ENCODE measurements around the gene EXOC3L4. TPM values are rescaled to one million over a fixed set of nuclear protein-coding genes. Genes with fewer than 3 reads are reported as not detected.

EXOC3L4 gene
- total RNA-seq, 1 donor from 2014 or later = 8.6 TPM

GRCh38 chr14:103136388-103137271 is 42.1 kb downstream of the EXOC3L4 start:
- no peak for DNase-seq (ENCODE audit: extremely low spot score in 2 of 2)
- Histone ChIP-seq H3K4me3 (no peak overlapping the region), H3K9me3 (no peaks in the 10 kb centered on the region), H3K36me3 (peaks cover 0 to 40% of the 10 kb centered on the region in 2 donors), H3K27me3 (no peaks in the 10 kb centered on the region), H3K27ac (peak overlapping the region; percentile 65), H3K4me1 (peaks cover 53% of the 10 kb centered on the region)
- intact Hi-C loops (cut with DNase I) = no loop called here
- TF ChIP-seq POLR2AphosphoS5 (IDR thresholded peaks at IDR 0.05; ENCODE audit: insufficient read depth in 1 of 2, low read depth in 1 of 2) = peak; percentile 38 to 48
- TF ChIP-seq POLR2A (IDR thresholded peaks at IDR 0.05) = no peak

- TF ChIP-seq POLR2A (IDR thresholded peaks at IDR 0.05) (no peak), POLR2AphosphoS5 (IDR thresholded peaks at IDR 0.05; ENCODE audit: insufficient read depth in 1 of 2, low read depth in 1 of 2) (no peak), CTCF (IDR thresholded peaks at IDR 0.05) (no peak)
- Histone ChIP-seq H3K9me3 (no peaks in the 10 kb centered on the region), H3K4me1 (peaks cover 46% of the 10 kb centered on the region), H3K36me3 (peaks cover 0 to 32% of the 10 kb centered on the region in 2 donors), H3K27ac (peak overlapping the region; percentile 65), H3K27me3 (no peaks in the 10 kb centered on the region), H3K4me3 (no peak overlapping the region)
- intact Hi-C loops (cut with DNase I) = no loop called here
- no peak for DNase-seq (ENCODE audit: extremely low spot score in 2 of 2)
These were observed 43.3 kb downstream of the EXOC3L4 start for GRCh38 chr14:103137689-103138300.

- Histone ChIP-seq H3K4me3 (peak overlapping the region; percentile 10 to 37), H3K36me3 (peaks cover 0 to 25% of the 10 kb centered on the region in 2 donors), H3K4me1 (peaks cover 45% of the 10 kb centered on the region), H3K27ac (peak overlapping the region; percentile 65), H3K9me3 (no peaks in the 10 kb centered on the region), H3K27me3 (no peaks in the 10 kb centered on the region)
- TF ChIP-seq POLR2A (IDR thresholded peaks at IDR 0.05) = no peak
- TF ChIP-seq POLR2AphosphoS5 (IDR thresholded peaks at IDR 0.05; ENCODE audit: insufficient read depth in 1 of 2, low read depth in 1 of 2) = no peak
- no peak for TF ChIP-seq CTCF (IDR thresholded peaks at IDR 0.05)
- intact Hi-C loops (cut with DNase I) = no loop called here
- DNase-seq (ENCODE audit: extremely low spot score in 2 of 2) = no peak
These were observed 44.0 kb downstream of the EXOC3L4 start for GRCh38 chr14:103138301-103139131.

- TF ChIP-seq POLR2A (IDR thresholded peaks at IDR 0.05) (no peak), POLR2AphosphoS5 (IDR thresholded peaks at IDR 0.05; ENCODE audit: insufficient read depth in 1 of 2, low read depth in 1 of 2) (no peak)
- no peaks in the 10 kb centered on the region for H3K9me3 ChIP-seq
- intact Hi-C loops (cut with DNase I) = loop anchor here (5.0 kb wide), 1 partner anchor 1337 kb away; no protein-coding TSS in a partner anchor
- H3K36me3 ChIP-seq = peaks cover 0 to 16% of the 10 kb centered on the region in 2 donors
- DNase-seq (ENCODE audit: extremely low spot score in 2 of 2) = no peak
- peak overlapping the region; percentile 10 to 37 for H3K4me3 ChIP-seq
- H3K27me3 ChIP-seq = no peaks in the 10 kb centered on the region
- peaks cover 45% of the 10 kb centered on the region for H3K4me1 ChIP-seq
- peak overlapping the region; percentile 65 for H3K27ac ChIP-seq
These were observed 44.9 kb downstream of the EXOC3L4 start for GRCh38 chr14:103139132-103140025.

GRCh38 chr14:103140316-103141109 is 46.0 kb downstream of the EXOC3L4 start:
- Histone ChIP-seq H3K36me3 (peaks cover 0 to 6% of the 10 kb centered on the region in 2 donors), H3K9me3 (no peaks in the 10 kb centered on the region), H3K27ac (no peak overlapping the region), H3K27me3 (no peaks in the 10 kb centered on the region), H3K4me1 (peaks cover 44% of the 10 kb centered on the region), H3K4me3 (no peak overlapping the region)
- intact Hi-C loops (cut with DNase I) = loop anchor here (5.0 kb wide), 1 partner anchor 1338 kb away; no protein-coding TSS in a partner anchor
- no peak for DNase-seq (ENCODE audit: extremely low spot score in 2 of 2)
- TF ChIP-seq POLR2AphosphoS5 (IDR thresholded peaks at IDR 0.05; ENCODE audit: insufficient read depth in 1 of 2, low read depth in 1 of 2) = no peak
- TF ChIP-seq POLR2A (IDR thresholded peaks at IDR 0.05) = no peak
- no peak for TF ChIP-seq CTCF (IDR thresholded peaks at IDR 0.05)
